IMR-90 (cell line): Measurements from ENCODE around the gene MED13. TPM values are rescaled to one million over a fixed set of nuclear protein-coding genes. Genes with fewer than 3 reads are reported as not detected.

Experiments
- ATAC-seq: fragments of 200-7000 bp; cut with Tn5 transposase; 2 replicates; pipeline ENCODE4 v1.9.1; 2020; ENCODE audit warnings: low read depth, mild to moderate bottlenecking, moderate library complexity
- BruUV-seq: library from RNA; stranded (reverse); fragments of 400-500 nt; replicated peaks from 2 replicates; lab custom pipeline; 2021; lab: Mats Ljungman, UMichigan
- CTCF ChIA-PET: fragments of 300-600 bp; formaldehyde crosslinking; extraction: SDS; loops from one replicate; lab custom pipeline; 2021; ENCODE audit warnings: antibody characterized with exemption; lab: Yijun Ruan, JAX
- POLR2A ChIA-PET: fragments of 300-600 bp; sonication (Branson Sonifier 250); formaldehyde crosslinking; loops from one replicate; lab custom pipeline; 2022; ENCODE audit warnings: antibody characterized with exemption; ENCODE audit not compliant: unreplicated experiment; lab: Charles Lee
- DNase-seq: peaks from one replicate; pipeline ENCODE4 v3.0.0; 2013
- H2AFZ ChIP-seq: replicated peaks from 2 replicates; pipeline ENCODE3; 2013; ENCODE audit warnings: low read length, mild to moderate bottlenecking; ENCODE audit not compliant: poor library complexity
- H2AK5ac ChIP-seq: 2 replicates; pipeline ENCODE4 v1.6.1; 2013; ENCODE audit warnings: low read depth, low read length, inconsistent platforms
- H2AK9ac ChIP-seq: replicated peaks from 2 replicates; pipeline ENCODE3; 2013; ENCODE audit warnings: mild to moderate bottlenecking, low read depth, low read length, moderate library complexity; ENCODE audit not compliant: poor library complexity
- H2BK120ac ChIP-seq: 2 replicates; pipeline ENCODE4 v1.6.1; 2013; ENCODE audit warnings: low read depth, low read length, inconsistent platforms
- H2BK15ac ChIP-seq: 3 replicates; pipeline ENCODE4 v1.6.1; 2013; ENCODE audit warnings: low read depth, low read length, inconsistent platforms
- H2BK20ac ChIP-seq: 2 replicates; pipeline ENCODE4 v1.6.1; 2013; ENCODE audit warnings: low read depth, mild to moderate bottlenecking, inconsistent platforms, low read length, moderate library complexity
- H2BK5ac ChIP-seq: 2 replicates; pipeline ENCODE4 v1.6.1; 2013; ENCODE audit warnings: mild to moderate bottlenecking, low read depth, low read length, inconsistent platforms; ENCODE audit not compliant: poor library complexity, severe bottlenecking
- H3K14ac ChIP-seq: replicated peaks from 2 replicates; pipeline ENCODE4 v1.6.1; 2013; ENCODE audit warnings: low read depth, low read length, inconsistent platforms
- H3K18ac ChIP-seq: 2 replicates; pipeline ENCODE4 v1.6.1; 2013; ENCODE audit warnings: low read depth, low read length, control low read depth
- H3K23ac ChIP-seq: 2 replicates; pipeline ENCODE4 v1.6.1; 2013; ENCODE audit warnings: low read depth, low read length, inconsistent platforms
- H3K27ac ChIP-seq: 2 replicates; pipeline ENCODE4 v1.5.1; 2013; ENCODE audit warnings: mild to moderate bottlenecking, control low read depth, low read length; ENCODE audit not compliant: insufficient read depth
- H3K27me3 ChIP-seq: 2 replicates; pipeline ENCODE4 v1.6.1; 2013; ENCODE audit warnings: low read length; ENCODE audit not compliant: control insufficient read depth, insufficient read depth
- H3K36me3 ChIP-seq: 2 replicates; pipeline ENCODE4 v1.6.1; 2013; ENCODE audit warnings: low read length, mixed read lengths; ENCODE audit not compliant: control insufficient read depth, insufficient read depth
- H3K4ac ChIP-seq: 2 replicates; pipeline ENCODE4 v1.6.1; 2013; ENCODE audit warnings: low read depth, low read length, inconsistent platforms
- H3K4me1 ChIP-seq: 2 replicates; pipeline ENCODE4 v1.6.1; 2013; ENCODE audit warnings: low read length, mixed read lengths; ENCODE audit not compliant: control insufficient read depth, insufficient read depth
- H3K4me2 ChIP-seq: 2 replicates; pipeline ENCODE4 v1.6.1; 2013; ENCODE audit warnings: low read depth, mild to moderate bottlenecking, control low read depth, low read length, moderate library complexity
- H3K4me3 ChIP-seq: 2 replicates; pipeline ENCODE4 v1.5.1; 2013; ENCODE audit warnings: low read depth, mild to moderate bottlenecking, control low read depth, low read length, moderate library complexity; ENCODE audit not compliant: insufficient read depth
- H3K56ac ChIP-seq: 2 replicates; pipeline ENCODE4 v1.6.1; 2013; ENCODE audit warnings: low read length, inconsistent platforms; ENCODE audit not compliant: insufficient read depth; ENCODE audit errors: extremely low read depth
- H3K79me1 ChIP-seq, 2 experiments: 2 replicates each; pipeline ENCODE4 v1.6.1; 2013; ENCODE audit warnings: low read length in 2 of 2, inconsistent platforms in 1 of 2, low read depth in 1 of 2
- H3K9ac ChIP-seq: 2 replicates; pipeline ENCODE4 v1.6.1; 2013; ENCODE audit warnings: low read depth, low read length, control low read depth
- H3K9me1 ChIP-seq: 2 replicates; pipeline ENCODE4 v1.6.1; 2013; ENCODE audit warnings: low read length, inconsistent platforms; ENCODE audit not compliant: insufficient read depth
- H3K9me3 ChIP-seq: 2 replicates; pipeline ENCODE4 v1.6.1; 2013; ENCODE audit warnings: low read length; ENCODE audit not compliant: control insufficient read depth, insufficient read depth
- H4K20me1 ChIP-seq: 2 replicates; pipeline ENCODE4 v1.6.1; 2013; ENCODE audit warnings: low read length, inconsistent platforms; ENCODE audit not compliant: insufficient read depth
- H4K5ac ChIP-seq: 2 replicates; pipeline ENCODE4 v1.6.1; 2013; ENCODE audit warnings: mild to moderate bottlenecking, low read depth, low read length, control low read depth
- H4K8ac ChIP-seq, 2 experiments: 2 replicates each; pipeline ENCODE4 v1.6.1; 2013; ENCODE audit warnings: low read depth in 2 of 2, low read length in 2 of 2, control low read depth in 1 of 2, inconsistent platforms in 1 of 2
- H4K91ac ChIP-seq: 2 replicates; pipeline ENCODE4 v1.6.1; 2013; ENCODE audit warnings: low read depth, low read length, inconsistent platforms; ENCODE audit not compliant: insufficient read depth
- MAFK ChIP-seq: IDR thresholded peaks from 2 replicates; pipeline ENCODE4 v1.6.1; 2012; ENCODE audit warnings: low read depth, low read length, improper control_type of control experiment
- SMC3 ChIP-seq: fragments of 150-350 bp; IDR thresholded peaks from 2 replicates; pipeline ENCODE4 v1.6.1; 2016; ENCODE audit warnings: low read depth, mild to moderate bottlenecking, antibody characterized with exemption, low read length, moderate library complexity
- WGBS, 2 experiments: methylation state at CpG; one replicate each; pipeline versions ENCODE4 v1.1.5 to v1.1.7; 2013; ENCODE audit warnings: missing lambda C conversion rate in 2 of 2; ENCODE audit not compliant: insufficient read length in 1 of 2; ENCODE audit errors: extremely low coverage in 2 of 2; 5-methylcytosine and 5-hydroxymethylcytosine counted together
- dilution Hi-C: fragments of 300-500 bp; cut with HindIII; formaldehyde crosslinking; loops from one replicate; pipeline ENCODE4 v1.14.3; 2018; ENCODE audit warnings: low sequenced_read_pairs; ENCODE audit not compliant: unreplicated experiment
- in situ Hi-C: fragments of 300-500 bp; cut with MboI; formaldehyde crosslinking; loops from 3 replicates; pipeline ENCODE4 v1.14.3; 2019; ENCODE audit warnings: low sequenced_read_pairs, inconsistent platforms, mixed read lengths
- intact Hi-C: fragments of 100-400 bp; cut with micrococcal nuclease; formaldehyde crosslinking; loops from 2 replicates; pipeline ENCODE4 v1.10.0; 2022
- polyA plus RNA-seq, 3 experiments: library from polyadenylated mRNA; depleted of rRNA; stranded (reverse); fragments of >200 nt; gene quantifications; 2 replicates each; pipeline ENCODE4 v1.2.3, GENCODE V29; 2012; ENCODE audit warnings: low replicate concordance in 1 of 3
- total RNA-seq: library from RNA; depleted of rRNA; stranded (reverse); fragments of >200 nt; gene quantifications from 2 replicates; pipeline ENCODE4 v1.2.3, GENCODE V29; 2012

Gene MED13
- total and polyA plus RNA-seq, 2 of the 4 experiments (the other 2 are of a cell fraction): 9.7 to 67.2 TPM

DNA sequence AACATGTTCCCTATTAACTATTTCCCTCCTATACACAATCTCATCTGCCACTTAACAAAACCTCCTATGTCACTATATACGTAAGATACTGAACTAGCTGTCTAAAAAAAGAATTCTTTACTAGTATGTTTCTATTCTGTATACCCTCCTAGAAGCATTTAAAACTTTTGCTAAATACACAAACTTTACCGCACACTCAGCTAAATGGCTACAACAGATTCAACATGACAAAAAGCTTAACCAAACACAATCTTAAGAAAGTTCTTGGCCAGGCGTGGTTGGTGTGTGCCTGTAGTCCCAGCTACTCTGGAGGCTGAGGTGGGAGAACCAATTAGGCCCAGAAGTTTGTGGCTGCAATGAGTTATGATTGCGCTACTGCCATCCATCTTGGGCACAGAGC is 20.0 kb downstream of the MED13 start:
- no peak overlapping the region for H3K9ac ChIP-seq
- peaks cover 27 to 50% of the 10 kb centered on the region in 2 experiments for H3K79me1 ChIP-seq
- H3K4me3 ChIP-seq: no peak overlapping the region
- DNase-seq (no peak), ATAC-seq (no peak)
- no peak overlapping the region for H4K91ac ChIP-seq
- H4K20me1 ChIP-seq: peaks cover 39% of the 10 kb centered on the region
- no peak overlapping the region for H4K8ac ChIP-seq
- no peak overlapping the region for H3K23ac ChIP-seq
- H3K4me1 ChIP-seq: no peaks in the 10 kb centered on the region
- H3K4me2 ChIP-seq: no peak overlapping the region
- no peak overlapping the region for H3K27ac ChIP-seq
- no peak overlapping the region for H2BK5ac ChIP-seq
- no peak overlapping the region for H2BK15ac ChIP-seq
- BruUV-seq: no TSS peak
- no peak overlapping the region for H2AK5ac ChIP-seq
- H3K36me3 ChIP-seq: peaks cover 29% of the 10 kb centered on the region
- no peaks in the 10 kb centered on the region for H3K9me3 ChIP-seq
- POLR2A ChIA-PET: no interaction called here
- H3K9me1 ChIP-seq: peaks cover 6% of the 10 kb centered on the region; the same call in 1 of the 2 replicates
- H3K14ac ChIP-seq: no peak overlapping the region
- CTCF ChIA-PET: interaction anchor here (0.6 kb wide), 1 partner anchor 887 kb away, joined by 3 read pairs; no protein-coding TSS in a partner anchor
- TF ChIP-seq MAFK: peak; percentile 46; the same call in 1 of the 2 replicates
- TF ChIP-seq SMC3: no peak
- in situ Hi-C loops (no loop called here), dilution Hi-C loops (no loop called here), intact Hi-C loops (no loop called here)
- no peak overlapping the region for H2BK20ac ChIP-seq
- no peak overlapping the region for H3K56ac ChIP-seq
- H3K18ac ChIP-seq: no peak overlapping the region
- H2BK120ac ChIP-seq: no peak overlapping the region
- H2AFZ ChIP-seq: no peak overlapping the region
- no CpG with 5 or more reads among the region's 4 CpGs for WGBS, 2 experiments
- H3K4ac ChIP-seq: no peak overlapping the region
- no peaks in the 10 kb centered on the region for H3K27me3 ChIP-seq
- H2AK9ac ChIP-seq: no peak overlapping the region
- H4K5ac ChIP-seq: no peak overlapping the region; the same call in 1 of the 2 replicates
